HepG2 (cell line): ENCODE data around the gene CYP2S1. TPM values are rescaled to one million over a fixed set of nuclear protein-coding genes. Genes with fewer than 3 reads are reported as not detected.

Experiments used
- ATAC-seq: fragments of 200-7000 bp; cut with Tn5 transposase; 3 replicates; pipeline ENCODE4 v1.9.1; 2020; ENCODE audit warnings: mild to moderate bottlenecking, moderate library complexity
- BruUV-seq: library from RNA; stranded (reverse); fragments of 400-500 nt; replicated peaks from 2 replicates; lab custom pipeline; 2021; lab: Mats Ljungman, UMichigan
- CTCF ChIA-PET: fragments of 300-600 bp; formaldehyde crosslinking; extraction: SDS; loops from one replicate; lab custom pipeline; 2021; ENCODE audit warnings: low total read pairs, inconsistent platforms, low intra/inter-chr PET ratio; lab: Yijun Ruan, JAX
- POLR2A ChIA-PET: fragments of 350-600 bp; sonication (Branson Sonifier 250); formaldehyde crosslinking; loops from one replicate; lab custom pipeline; 2020; ENCODE audit warnings: antibody characterized with exemption, inconsistent platforms; lab: Yijun Ruan, JAX
- DNase-seq: peaks from one replicate; pipeline ENCODE4 v3.0.0-alpha.2; 2015; ENCODE audit warnings: low spot score
- FAIRE-seq: peaks from 3 replicates; lab custom pipeline; 2011; peaks lifted over from hg19 to GRCh38; lab: Jason Lieb, UNC
- H2AFZ ChIP-seq: one replicate; pipeline ENCODE4 v1.6.1; 2011; ENCODE audit warnings: low read length, inconsistent platforms
- H3K27ac ChIP-seq: fragments of 300-600 bp; 3 replicates; pipeline ENCODE4 v1.8.0; 2011; ENCODE audit warnings: mixed run types, mild to moderate bottlenecking, mixed read lengths, low read length, inconsistent platforms; ENCODE audit not compliant: insufficient read depth; ENCODE audit errors: extremely low read length
- H3K27me3 ChIP-seq, 2 experiments: fragments of 200-600 bp in 1 of 2; 2 replicates in 1 of 2; 3 replicates in 1 of 2; pipeline versions ENCODE4 v1.6.0 to v1.8.0; 2011; ENCODE audit warnings: low read length in 2 of 2, mild to moderate bottlenecking in 2 of 2, moderate library complexity in 2 of 2, inconsistent platforms in 1 of 2; ENCODE audit not compliant: insufficient read depth in 2 of 2, control insufficient read depth in 1 of 2
- H3K36me3 ChIP-seq, 2 experiments: fragments of 200-600 bp in 1 of 2; replicated peaks in 1 of 2; 2 replicates in 1 of 2; 3 replicates in 1 of 2; pipeline versions ENCODE4 v1.5.1 to v1.8.0; 2011; ENCODE audit warnings: low read length in 2 of 2, inconsistent platforms in 1 of 2; ENCODE audit not compliant: insufficient read depth in 2 of 2, control insufficient read depth in 1 of 2
- H3K4me1 ChIP-seq: 2 replicates; pipeline ENCODE4 v1.5.1; 2012; ENCODE audit warnings: low read length, inconsistent platforms; ENCODE audit not compliant: insufficient read depth
- H3K4me2 ChIP-seq: 2 replicates; pipeline ENCODE4 v1.6.0; 2011; ENCODE audit warnings: low read depth, low read length, inconsistent platforms
- H3K4me3 ChIP-seq, 3 experiments: fragments of 200-600 bp in 1 of 3; sonication (generic), shearing (Covaris generic) in 1 of 3; replicated peaks in 1 of 3; 2 replicates each; pipeline ENCODE4 v1.5.1; 2011 to 2016; ENCODE audit warnings: low read length in 3 of 3, inconsistent platforms in 2 of 3, low read depth in 2 of 3, mild to moderate bottlenecking in 2 of 3, control low read depth in 1 of 3, mixed read lengths in 1 of 3; ENCODE audit not compliant: insufficient read depth in 1 of 3
- H3K79me2 ChIP-seq: one replicate; pipeline ENCODE4 v1.6.1; 2011; ENCODE audit warnings: low read length, inconsistent platforms; ENCODE audit not compliant: insufficient read depth
- H3K9ac ChIP-seq: 2 replicates; pipeline ENCODE4 v1.6.0; 2011; ENCODE audit warnings: mild to moderate bottlenecking, low read depth, low read length, inconsistent platforms; ENCODE audit not compliant: insufficient read depth
- H3K9me3 ChIP-seq: 2 replicates; pipeline ENCODE4 v1.5.1; 2012; ENCODE audit warnings: mild to moderate bottlenecking, low read length
- H4K20me1 ChIP-seq: 2 replicates; pipeline ENCODE4 v1.6.0; 2011; ENCODE audit warnings: inconsistent platforms, mild to moderate bottlenecking, low read length, moderate library complexity; ENCODE audit not compliant: insufficient read depth
- ATF1 ChIP-seq: IDR thresholded peaks from 2 replicates; pipeline ENCODE4 v1.6.1; 2016; ENCODE audit warnings: mild to moderate bottlenecking, control low read depth
- MYPOP ChIP-seq: sonication (generic); formaldehyde crosslinking; IDR thresholded peaks from 2 replicates; pipeline ENCODE4 v1.8.1; 2023; ENCODE audit warnings: mild to moderate bottlenecking, moderate library complexity, missing genetic modification reagents
- ZNF263 ChIP-seq: sonication (generic); formaldehyde crosslinking; IDR thresholded peaks from 2 replicates; pipeline ENCODE4 v1.4.0; 2020; ENCODE audit warnings: missing genetic modification reagents
- ZNF383 ChIP-seq: sonication (generic); formaldehyde crosslinking; IDR thresholded peaks from 2 replicates; pipeline ENCODE4 v1.4.0; 2020; ENCODE audit warnings: missing genetic modification reagents, mild to moderate bottlenecking, borderline replicate concordance
- ZNF484 ChIP-seq: sonication (generic); formaldehyde crosslinking; IDR thresholded peaks from 2 replicates; pipeline ENCODE4 v1.5.1; 2020; ENCODE audit warnings: mild to moderate bottlenecking, low read depth, missing genetic modification reagents, borderline replicate concordance
- ZNF687 ChIP-seq: sonication (generic); formaldehyde crosslinking; IDR thresholded peaks from 2 replicates; pipeline ENCODE4 v1.5.1; 2020; ENCODE audit warnings: mild to moderate bottlenecking, missing genetic modification reagents, moderate library complexity
- WGBS: methylation state at CpG from one replicate; pipeline ENCODE4 v1.1.6; 2017; ENCODE audit warnings: low lambda C conversion rate; 5-methylcytosine and 5-hydroxymethylcytosine counted together
- in situ Hi-C: cut with HindIII; loops from 2 replicates; pipeline ENCODE4 v1.10.0; 2017; ENCODE audit warnings: low pct_unique_long_range_greater_than_20kb; ENCODE audit not compliant: extremely low pct_ligation_motif_present
- intact Hi-C: fragments of 100-400 bp; cut with micrococcal nuclease; formaldehyde crosslinking; loops from one replicate; pipeline ENCODE4 v1.10.0; 2022; ENCODE audit not compliant: unreplicated experiment
- polyA plus RNA-seq, 8 experiments: library from polyadenylated mRNA; depleted of rRNA in 3 of 8; stranded (reverse) in 7 of 8; unstranded in 1 of 8; fragments of >200 nt; fragmentation: Illumina TruSeq in 4 of 8; extraction: Trizol in 4 of 8; gene quantifications; 2 replicates each; pipeline versions ENCODE4 v1.2.1 to v1.2.3, GENCODE V29; 2011 to 2016; ENCODE audit warnings: low read depth in 4 of 8, missing spikeins in 1 of 8, mixed read lengths in 1 of 8; ENCODE audit not compliant: insufficient read depth in 1 of 8
- total RNA-seq, 5 experiments: library from RNA; depleted of rRNA; stranded (reverse); fragments of >200 nt; fragmentation: Illumina TruSeq; extraction: Trizol; gene quantifications; 2 replicates each; pipeline ENCODE4 v1.2.3, GENCODE V29; 2016; ENCODE audit warnings: low read depth in 1 of 5
- TF ChIP-seq, protein P1 (sequence below): sonication (generic); formaldehyde crosslinking; IDR thresholded peaks from 2 replicates; pipeline ENCODE4 v1.4.0; 2020; ENCODE audit warnings: mild to moderate bottlenecking, missing genetic modification reagents, borderline replicate concordance
- TF ChIP-seq, protein P2 (sequence below): sonication (generic); formaldehyde crosslinking; IDR thresholded peaks from 2 replicates; pipeline ENCODE4 v1.5.0; 2020; ENCODE audit warnings: mild to moderate bottlenecking, missing genetic modification reagents, borderline replicate concordance

The CYP2S1 gene
- total and polyA plus RNA-seq, 2 of the 13 experiments (the other 11 are each of a cell fraction or from before 2014, with no cell fraction given): 0.09 to 2.1 TPM

DNA sequence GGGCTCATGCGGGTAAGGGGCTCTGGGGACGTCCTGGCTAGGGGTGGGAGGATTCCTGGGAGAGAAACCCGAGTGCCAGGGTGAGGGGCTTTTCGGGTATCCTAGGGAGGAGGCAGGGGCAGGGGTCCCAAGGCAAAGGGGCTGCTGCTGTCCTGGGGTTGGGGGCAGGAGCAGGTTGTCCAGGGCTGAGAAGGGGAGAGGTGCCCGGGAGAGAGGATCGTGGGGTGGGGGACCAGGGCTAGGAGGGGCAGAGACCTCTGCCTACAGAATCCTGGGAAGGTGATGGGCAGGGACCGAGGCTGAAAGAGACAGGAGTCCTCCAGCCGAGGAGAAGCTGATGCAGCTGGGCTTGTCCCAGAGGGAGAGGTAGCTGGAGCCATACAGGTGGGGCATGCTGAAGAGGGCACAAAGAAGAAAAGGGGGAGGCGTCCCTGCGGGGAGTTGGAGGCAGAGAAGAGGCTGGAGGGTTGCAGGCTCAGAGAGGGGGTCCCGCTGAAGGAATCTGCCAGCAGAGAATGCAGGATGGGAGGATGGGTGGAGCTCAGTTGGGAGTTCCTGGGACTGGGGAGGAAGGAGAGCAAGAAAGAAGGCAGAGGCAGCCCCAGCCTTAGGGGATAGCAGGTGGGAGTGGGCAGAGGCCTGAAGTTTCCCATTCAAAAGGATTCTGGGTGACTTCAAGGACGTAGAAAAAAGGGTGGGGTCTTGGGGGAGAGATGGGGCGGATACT, 574 bp downstream of the CYP2S1 start:
- intact Hi-C loops: no loop called here
- CTCF ChIA-PET: no interaction called here
- peak; percentile 38 for ATAC-seq

More for the DNA sequence above, 574 bp downstream of the CYP2S1 start:
- peak overlapping the region; percentile 58 to 72 (median 58) for H3K4me3 ChIP-seq
- peaks cover 47% of the 10 kb centered on the region for H3K4me1 ChIP-seq
- TF ChIP-seq ATF1 (CRISPR knock-in tag) (no peak), ZNF484 (CRISPR knock-in tag) (no peak), ZNF263 (peak; percentile 77), MYPOP (CRISPR knock-in tag) (0 out of 2 replicates have a peak, but pooled peaks have one; percentile 1), ZNF383 (CRISPR knock-in tag) (no peak), ZNF687 (CRISPR knock-in tag) (peak; percentile 2; the same call in 1 of the 2 replicates)
- TF ChIP-seq, protein P1, sequence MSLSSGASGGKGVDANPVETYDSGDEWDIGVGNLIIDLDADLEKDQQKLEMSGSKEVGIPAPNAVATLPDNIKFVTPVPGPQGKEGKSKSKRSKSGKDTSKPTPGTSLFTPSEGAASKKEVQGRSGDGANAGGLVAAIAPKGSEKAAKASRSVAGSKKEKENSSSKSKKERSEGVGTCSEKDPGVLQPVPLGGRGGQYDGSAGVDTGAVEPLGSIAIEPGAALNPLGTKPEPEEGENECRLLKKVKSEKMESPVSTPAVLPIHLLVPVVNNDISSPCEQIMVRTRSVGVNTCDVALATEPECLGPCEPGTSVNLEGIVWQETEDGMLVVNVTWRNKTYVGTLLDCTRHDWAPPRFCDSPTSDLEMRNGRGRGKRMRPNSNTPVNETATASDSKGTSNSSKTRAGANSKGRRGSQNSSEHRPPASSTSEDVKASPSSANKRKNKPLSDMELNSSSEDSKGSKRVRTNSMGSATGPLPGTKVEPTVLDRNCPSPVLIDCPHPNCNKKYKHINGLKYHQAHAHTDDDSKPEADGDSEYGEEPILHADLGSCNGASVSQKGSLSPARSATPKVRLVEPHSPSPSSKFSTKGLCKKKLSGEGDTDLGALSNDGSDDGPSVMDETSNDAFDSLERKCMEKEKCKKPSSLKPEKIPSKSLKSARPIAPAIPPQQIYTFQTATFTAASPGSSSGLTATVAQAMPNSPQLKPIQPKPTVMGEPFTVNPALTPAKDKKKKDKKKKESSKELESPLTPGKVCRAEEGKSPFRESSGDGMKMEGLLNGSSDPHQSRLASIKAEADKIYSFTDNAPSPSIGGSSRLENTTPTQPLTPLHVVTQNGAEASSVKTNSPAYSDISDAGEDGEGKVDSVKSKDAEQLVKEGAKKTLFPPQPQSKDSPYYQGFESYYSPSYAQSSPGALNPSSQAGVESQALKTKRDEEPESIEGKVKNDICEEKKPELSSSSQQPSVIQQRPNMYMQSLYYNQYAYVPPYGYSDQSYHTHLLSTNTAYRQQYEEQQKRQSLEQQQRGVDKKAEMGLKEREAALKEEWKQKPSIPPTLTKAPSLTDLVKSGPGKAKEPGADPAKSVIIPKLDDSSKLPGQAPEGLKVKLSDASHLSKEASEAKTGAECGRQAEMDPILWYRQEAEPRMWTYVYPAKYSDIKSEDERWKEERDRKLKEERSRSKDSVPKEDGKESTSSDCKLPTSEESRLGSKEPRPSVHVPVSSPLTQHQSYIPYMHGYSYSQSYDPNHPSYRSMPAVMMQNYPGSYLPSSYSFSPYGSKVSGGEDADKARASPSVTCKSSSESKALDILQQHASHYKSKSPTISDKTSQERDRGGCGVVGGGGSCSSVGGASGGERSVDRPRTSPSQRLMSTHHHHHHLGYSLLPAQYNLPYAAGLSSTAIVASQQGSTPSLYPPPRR (CRISPR knock-in tag): no peak
- TF ChIP-seq, protein P2, sequence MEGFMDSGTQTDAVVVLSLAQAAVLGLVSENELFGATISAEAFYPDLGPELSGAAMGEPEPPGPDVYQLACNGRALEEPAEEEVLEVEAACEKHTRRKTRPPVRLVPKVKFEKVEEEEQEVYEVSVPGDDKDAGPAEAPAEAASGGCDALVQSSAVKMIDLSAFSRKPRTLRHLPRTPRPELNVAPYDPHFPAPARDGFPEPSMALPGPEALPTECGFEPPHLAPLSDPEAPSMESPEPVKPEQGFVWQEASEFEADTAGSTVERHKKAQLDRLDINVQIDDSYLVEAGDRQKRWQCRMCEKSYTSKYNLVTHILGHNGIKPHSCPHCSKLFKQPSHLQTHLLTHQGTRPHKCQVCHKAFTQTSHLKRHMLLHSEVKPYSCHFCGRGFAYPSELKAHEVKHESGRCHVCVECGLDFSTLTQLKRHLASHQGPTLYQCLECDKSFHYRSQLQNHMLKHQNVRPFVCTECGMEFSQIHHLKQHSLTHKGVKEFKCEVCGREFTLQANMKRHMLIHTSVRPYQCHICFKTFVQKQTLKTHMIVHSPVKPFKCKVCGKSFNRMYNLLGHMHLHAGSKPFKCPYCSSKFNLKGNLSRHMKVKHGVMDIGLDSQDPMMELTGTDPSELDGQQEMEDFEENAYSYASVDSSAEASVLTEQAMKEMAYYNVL (CRISPR knock-in tag): no peak
- POLR2A ChIA-PET: interaction anchor here (0.9 to 2.1 kb wide), 2 partner anchors 18 to 70 kb away, joined by 3 to 11 read pairs; partner anchors contain the start of gene HNRNPUL1
- in situ Hi-C loops: no loop called here
- peak overlapping the region; percentile 47 for H3K9ac ChIP-seq
- peaks cover 0 to 24% of the 10 kb centered on the region in 2 experiments; a peak in 2 of 5 replicates for H3K27me3 ChIP-seq
- H3K4me2 ChIP-seq: peak overlapping the region; percentile 75
- no TSS peak for BruUV-seq
- no peaks in the 10 kb centered on the region for H3K36me3 ChIP-seq
- WGBS: 10% methylated on average over 13 of the region's 13 CpGs
- no peak overlapping the region for H2AFZ ChIP-seq
- H3K79me2 ChIP-seq: no peaks in the 10 kb centered on the region
- FAIRE-seq: no peak
- H3K27ac ChIP-seq: no peak overlapping the region
- no peaks in the 10 kb centered on the region for H3K9me3 ChIP-seq
- no peaks in the 10 kb centered on the region for H4K20me1 ChIP-seq
- DNase-seq: no peak
